Transverse colon (tissue), 4 donors: ENCODE data around the gene ZMYM4.

Source experiments
- EP300 ChIP-seq: sonication (generic); formaldehyde crosslinking; IDR thresholded peaks from one replicate; pipeline ENCODE4 v1.6.1; 2017; ENCODE audit warnings: antibody characterized with exemption, low read depth
- POLR2A ChIP-seq: fragments of 450-650 bp; IDR thresholded peaks from one replicate; pipeline ENCODE4 v1.6.1; 2016; ENCODE audit warnings: antibody characterized with exemption, mild to moderate bottlenecking, moderate library complexity
- POLR2AphosphoS5 ChIP-seq, 3 donors: sonication (generic); formaldehyde crosslinking; IDR thresholded peaks; one replicate each; pipeline ENCODE4 v1.6.1; 2016; ENCODE audit warnings: antibody characterized with exemption in 3 of 3
- TF ChIP-seq, protein P1 (sequence below), 5 experiments: fragments of 200-600 bp in 3 of 5; fragments of 450-650 bp in 2 of 5; sonication (generic) in 3 of 5; IDR thresholded peaks; 1 replicate in 2 of 5; 2 replicates in 3 of 5; pipeline ENCODE4 v1.5.1; 2016 to 2017; ENCODE audit warnings: antibody characterized with exemption in 5 of 5, inconsistent platforms in 3 of 5, mild to moderate bottlenecking in 2 of 5, moderate library complexity in 1 of 5

DNA sequence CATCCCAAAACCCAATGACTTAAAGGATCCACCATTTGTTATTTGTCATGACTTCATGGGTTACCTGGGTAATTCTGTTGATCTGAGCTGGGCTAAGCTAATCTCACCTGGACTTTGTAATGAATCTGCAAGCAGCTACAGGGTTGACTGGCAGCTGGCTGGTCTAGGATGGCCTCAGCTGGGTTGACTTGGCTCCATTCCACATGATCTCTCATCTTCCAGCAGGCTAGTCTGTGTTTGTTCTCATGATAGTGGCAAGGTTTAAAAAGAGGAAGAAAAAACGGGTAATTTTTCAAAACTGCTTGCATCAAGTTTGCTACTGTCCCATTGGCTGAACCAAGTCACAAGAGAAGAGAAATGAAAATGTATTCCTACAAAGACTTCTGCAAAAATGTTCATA lies 24.8 kb upstream of the ZMYM4 start:
- no peak for TF ChIP-seq POLR2A
- TF ChIP-seq, protein P1, sequence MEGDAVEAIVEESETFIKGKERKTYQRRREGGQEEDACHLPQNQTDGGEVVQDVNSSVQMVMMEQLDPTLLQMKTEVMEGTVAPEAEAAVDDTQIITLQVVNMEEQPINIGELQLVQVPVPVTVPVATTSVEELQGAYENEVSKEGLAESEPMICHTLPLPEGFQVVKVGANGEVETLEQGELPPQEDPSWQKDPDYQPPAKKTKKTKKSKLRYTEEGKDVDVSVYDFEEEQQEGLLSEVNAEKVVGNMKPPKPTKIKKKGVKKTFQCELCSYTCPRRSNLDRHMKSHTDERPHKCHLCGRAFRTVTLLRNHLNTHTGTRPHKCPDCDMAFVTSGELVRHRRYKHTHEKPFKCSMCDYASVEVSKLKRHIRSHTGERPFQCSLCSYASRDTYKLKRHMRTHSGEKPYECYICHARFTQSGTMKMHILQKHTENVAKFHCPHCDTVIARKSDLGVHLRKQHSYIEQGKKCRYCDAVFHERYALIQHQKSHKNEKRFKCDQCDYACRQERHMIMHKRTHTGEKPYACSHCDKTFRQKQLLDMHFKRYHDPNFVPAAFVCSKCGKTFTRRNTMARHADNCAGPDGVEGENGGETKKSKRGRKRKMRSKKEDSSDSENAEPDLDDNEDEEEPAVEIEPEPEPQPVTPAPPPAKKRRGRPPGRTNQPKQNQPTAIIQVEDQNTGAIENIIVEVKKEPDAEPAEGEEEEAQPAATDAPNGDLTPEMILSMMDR (IDR thresholded peaks at IDR 0.05), result no peak
- TF ChIP-seq EP300, result no peak
- TF ChIP-seq POLR2AphosphoS5 (IDR thresholded peaks at IDR 0.05), result no peak
